HCT116 (cell line): Measurements from ENCODE around the gene NPDC1. TPM values are rescaled to one million over a fixed set of nuclear protein-coding genes. Genes with fewer than 3 reads are reported as not detected.

Experiments used
- ATAC-seq: fragments of 200-7000 bp; cut with Tn5 transposase; 2 replicates; pipeline ENCODE4 v1.9.1; 2020; ENCODE audit warnings: mild to moderate bottlenecking, moderate library complexity
- BruUV-seq: library from RNA; stranded (reverse); fragments of 400-500 nt; replicated peaks from 2 replicates; lab custom pipeline; 2021; lab: Mats Ljungman, UMichigan
- CTCF ChIA-PET: fragments of 300-600 bp; sonication (Branson Sonifier 250); formaldehyde crosslinking; loops from one replicate; lab custom pipeline; 2021; ENCODE audit warnings: antibody characterized with exemption; lab: Charles Lee
- POLR2A ChIA-PET: fragments of 300-600, 350-600 bp; sonication (Branson Sonifier 250); formaldehyde crosslinking; loops from one replicate; lab custom pipeline; 2021; ENCODE audit warnings: antibody characterized with exemption; lab: Charles Lee
- RAD21 ChIA-PET, 2 experiments: fragments of 300-600 bp; sonication (Branson Sonifier 250); formaldehyde crosslinking; loops; one replicate each; lab custom pipeline; 2023; ENCODE audit warnings: low total read pairs in 2 of 2; ENCODE audit not compliant: uncharacterized antibody in 2 of 2, unreplicated experiment in 2 of 2, low non-redundant PET in 1 of 2; lab: Charles Lee
- DNase-seq: peaks from one replicate; pipeline ENCODE4 v3.0.0-alpha.2; 2010; ENCODE audit warnings: low read depth, low spot score
- H2AFZ ChIP-seq: fragments of 200-600 bp; shearing (Covaris generic), sonication (generic); 2 replicates; pipeline ENCODE4 v1.6.1; 2017; ENCODE audit warnings: low read depth, mixed run types, mixed read lengths, antibody characterized with exemption, low read length; ENCODE audit not compliant: poor library complexity, severe bottlenecking
- H3K27ac ChIP-seq: 2 replicates; pipeline ENCODE4 v1.5.1; 2012; ENCODE audit warnings: low read depth, low read length
- H3K27me3 ChIP-seq: fragments of 200-600 bp; sonication (generic); 2 replicates; pipeline ENCODE4 v1.6.1; 2016; ENCODE audit warnings: mixed run types, low read length, mixed read lengths; ENCODE audit not compliant: insufficient read depth
- H3K36me3 ChIP-seq, 2 experiments: fragments of 200-500 bp in 1 of 2; fragments of 200-600 bp in 1 of 2; sonication (Bioruptor generic) in 1 of 2; sonication (generic) in 1 of 2; 2 replicates each; pipeline versions ENCODE4 v1.5.1 to v1.6.1; 2014 to 2016; ENCODE audit warnings: low read length in 2 of 2, inconsistent platforms in 1 of 2, mixed read lengths in 1 of 2, mixed run types in 1 of 2; ENCODE audit not compliant: insufficient read depth in 2 of 2, control insufficient read depth in 1 of 2
- H3K4me1 ChIP-seq, 2 experiments: fragments of 200-600 bp in 1 of 2; sonication (generic) in 1 of 2; 2 replicates each; pipeline versions ENCODE4 v1.5.1 to v1.6.1; 2012 to 2017; ENCODE audit warnings: low read length in 2 of 2, inconsistent platforms in 1 of 2, mild to moderate bottlenecking in 1 of 2, mixed read lengths in 1 of 2, mixed run types in 1 of 2, moderate library complexity in 1 of 2; ENCODE audit not compliant: insufficient read depth in 2 of 2, control insufficient read depth in 1 of 2
- H3K4me2 ChIP-seq: fragments of 200-600 bp; sonication (generic); 2 replicates; pipeline ENCODE4 v1.6.1; 2017; ENCODE audit warnings: mixed run types, low read length, mixed read lengths
- H3K4me3 ChIP-seq, 2 experiments: fragments of 200-600 bp in 1 of 2; sonication (generic) in 1 of 2; replicated peaks in 1 of 2; 2 replicates each; pipeline ENCODE4 v1.5.1; 2011 to 2016; ENCODE audit warnings: low read length in 2 of 2, control low read depth in 1 of 2, low read depth in 1 of 2, mild to moderate bottlenecking in 1 of 2, mixed read lengths in 1 of 2, mixed run types in 1 of 2
- H3K79me2 ChIP-seq: fragments of 200-600 bp; sonication (generic); 2 replicates; pipeline ENCODE4 v1.6.1; 2017; ENCODE audit warnings: mild to moderate bottlenecking, mixed run types, low read length, moderate library complexity, mixed read lengths; ENCODE audit not compliant: insufficient read depth
- H3K9ac ChIP-seq: fragments of 200-600 bp; sonication (generic); 2 replicates; pipeline ENCODE4 v1.6.1; 2016; ENCODE audit warnings: low read length, mixed read lengths
- H3K9me2 ChIP-seq: fragments of 200-600 bp; sonication (generic), shearing (Covaris generic); 2 replicates; pipeline ENCODE4 v1.6.1; 2017; ENCODE audit warnings: mixed run types, mild to moderate bottlenecking, moderate library complexity; ENCODE audit not compliant: insufficient read depth
- H3K9me3 ChIP-seq, 2 experiments: fragments of 200-500 bp in 1 of 2; fragments of 200-600 bp in 1 of 2; sonication (Bioruptor generic) in 1 of 2; sonication (generic) in 1 of 2; 2 replicates each; pipeline ENCODE4 v1.6.1; 2014 to 2017; ENCODE audit warnings: low read length in 2 of 2, mixed read lengths in 2 of 2, inconsistent platforms in 1 of 2, low read depth in 1 of 2, mild to moderate bottlenecking in 1 of 2, mixed run types in 1 of 2, moderate library complexity in 1 of 2; ENCODE audit not compliant: control insufficient read depth in 1 of 2, insufficient read depth in 1 of 2
- H4K20me1 ChIP-seq: fragments of 200-600 bp; sonication (generic), shearing (Covaris generic); 2 replicates; pipeline ENCODE4 v1.6.1; 2017; ENCODE audit warnings: mixed run types, mild to moderate bottlenecking, moderate library complexity; ENCODE audit not compliant: insufficient read depth
- CBX3 ChIP-seq: IDR thresholded peaks from 2 replicates; pipeline ENCODE4 v1.6.1; 2012; ENCODE audit warnings: low read depth
- ELF1 ChIP-seq: IDR thresholded peaks from 2 replicates; pipeline ENCODE4 v1.6.1; 2012; ENCODE audit warnings: low read depth, borderline replicate concordance
- FOSL1 ChIP-seq: IDR thresholded peaks from 2 replicates; pipeline ENCODE4 v1.6.1; 2012; ENCODE audit warnings: low read depth
- RAD21 ChIP-seq: IDR thresholded peaks from 2 replicates; pipeline ENCODE4 v1.6.1; 2012; ENCODE audit warnings: low read depth, mild to moderate bottlenecking
- TCF7L2 ChIP-seq: IDR thresholded peaks from 2 replicates; pipeline ENCODE4 v1.7.0; 2011; ENCODE audit warnings: borderline replicate concordance, inconsistent platforms; ENCODE audit not compliant: insufficient read depth, insufficient read length; ENCODE audit errors: extremely low read depth
- ZFX ChIP-seq: fragments of 450-650 bp; IDR thresholded peaks from 2 replicates; pipeline ENCODE4 v1.6.1; 2017
- intact Hi-C: fragments of 100-400 bp; cut with micrococcal nuclease; formaldehyde crosslinking; loops from 2 replicates; pipeline ENCODE4 v1.10.0; 2022
- total RNA-seq: library from RNA; stranded (reverse); gene quantifications from one replicate; pipeline ENCODE4 v1.2.1, GENCODE V29; 2021; ENCODE audit not compliant: unreplicated experiment
- TF ChIP-seq, protein P1 (sequence below): IDR thresholded peaks from 2 replicates; pipeline ENCODE4 v1.6.1; 2012
- TF ChIP-seq, protein P2 (sequence below), 3 experiments: fragments of 200-600 bp in 1 of 3; sonication (generic) in 1 of 3; IDR thresholded peaks in 2 of 3; conservative IDR thresholded peaks in 1 of 3; 2 replicates each; pipeline ENCODE4 v1.5.1; 2012 to 2017; ENCODE audit warnings: low read depth in 2 of 3, low read length in 2 of 3, antibody characterized with exemption in 1 of 3, borderline replicate concordance in 1 of 3, control low read depth in 1 of 3, mild to moderate bottlenecking in 1 of 3, mixed read lengths in 1 of 3, mixed run types in 1 of 3, moderate library complexity in 1 of 3; ENCODE audit not compliant: insufficient read depth in 1 of 3

Gene NPDC1
- total RNA-seq, 1 experiment from 2014 or later = 98.8 TPM

DNA sequence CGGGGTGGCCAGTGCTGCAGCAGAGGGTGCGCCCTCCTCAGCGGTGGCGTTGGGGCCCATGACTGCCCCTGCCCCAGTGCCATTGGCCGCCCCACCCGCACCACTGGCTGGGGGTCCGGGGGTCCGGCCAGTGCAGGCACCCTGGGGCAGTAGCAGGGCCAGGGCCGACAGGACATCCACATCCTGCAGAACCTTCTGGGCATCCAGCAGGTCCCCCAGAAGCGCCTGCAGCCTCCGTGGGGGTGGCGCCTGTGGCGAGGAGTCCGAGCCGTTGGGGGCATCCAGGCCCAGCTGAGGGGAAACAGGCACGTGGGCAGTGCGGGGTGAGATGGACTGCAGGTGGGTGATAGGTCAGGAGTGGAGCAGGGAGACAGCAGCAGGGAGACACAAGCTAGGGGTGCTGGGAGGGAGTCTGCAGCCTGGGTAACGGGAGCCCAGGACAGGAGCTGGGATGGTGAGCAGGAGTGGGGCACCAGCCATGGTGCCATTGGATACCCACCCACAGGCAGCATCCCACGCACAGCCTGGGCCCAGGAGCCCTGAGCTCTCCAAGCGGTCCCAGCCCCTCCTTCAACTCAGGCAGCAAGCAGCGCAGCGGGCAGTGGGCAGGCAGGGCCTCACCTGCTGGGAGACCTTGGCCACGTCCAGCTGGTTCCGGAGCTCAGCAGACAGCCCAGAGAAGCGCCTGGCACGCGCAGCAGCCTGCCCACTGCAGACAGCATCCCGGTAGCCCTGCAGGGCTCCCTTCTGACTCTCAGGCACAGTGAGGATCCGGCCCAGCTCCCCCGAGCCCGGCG, 25.0 kb downstream of the NPDC1 start:
- ATAC-seq (no peak), DNase-seq (no peak)
- ChIA-PET RAD21 (no interaction called here), POLR2A (no interaction called here), CTCF (interaction anchor here (1.3 to 1.8 kb wide), 3 partner anchors 14 to 47 kb away, joined by 3 to 14 read pairs (median 6); partner anchors contain the start of gene NPDC1)
- BruUV-seq = no TSS peak
- TF ChIP-seq, protein P1, sequence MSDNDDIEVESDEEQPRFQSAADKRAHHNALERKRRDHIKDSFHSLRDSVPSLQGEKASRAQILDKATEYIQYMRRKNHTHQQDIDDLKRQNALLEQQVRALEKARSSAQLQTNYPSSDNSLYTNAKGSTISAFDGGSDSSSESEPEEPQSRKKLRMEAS = no peak
- TF ChIP-seq ELF1 = no peak
- no peaks in the 10 kb centered on the region for H3K27me3 ChIP-seq
- no peak overlapping the region for H2AFZ ChIP-seq
- H3K4me2 ChIP-seq = no peak overlapping the region
- peaks cover 14% of the 10 kb centered on the region for H3K79me2 ChIP-seq
- no peak overlapping the region for H3K9ac ChIP-seq
- intact Hi-C loops = no loop called here
- H4K20me1 ChIP-seq = no peaks in the 10 kb centered on the region
- H3K4me3 ChIP-seq = no peak overlapping the region
- no peaks in the 10 kb centered on the region for H3K9me3 ChIP-seq
- H3K9me2 ChIP-seq = no peaks in the 10 kb centered on the region
- H3K27ac ChIP-seq = peak overlapping the region; percentile 11; the same call in 1 of the 2 replicates
- peaks cover 17 to 25% of the 10 kb centered on the region in 2 experiments; a peak in 3 of 4 replicates for H3K4me1 ChIP-seq
- peaks cover 15 to 16% of the 10 kb centered on the region in 2 experiments; a peak in 2 of 4 replicates for H3K36me3 ChIP-seq

DNA sequence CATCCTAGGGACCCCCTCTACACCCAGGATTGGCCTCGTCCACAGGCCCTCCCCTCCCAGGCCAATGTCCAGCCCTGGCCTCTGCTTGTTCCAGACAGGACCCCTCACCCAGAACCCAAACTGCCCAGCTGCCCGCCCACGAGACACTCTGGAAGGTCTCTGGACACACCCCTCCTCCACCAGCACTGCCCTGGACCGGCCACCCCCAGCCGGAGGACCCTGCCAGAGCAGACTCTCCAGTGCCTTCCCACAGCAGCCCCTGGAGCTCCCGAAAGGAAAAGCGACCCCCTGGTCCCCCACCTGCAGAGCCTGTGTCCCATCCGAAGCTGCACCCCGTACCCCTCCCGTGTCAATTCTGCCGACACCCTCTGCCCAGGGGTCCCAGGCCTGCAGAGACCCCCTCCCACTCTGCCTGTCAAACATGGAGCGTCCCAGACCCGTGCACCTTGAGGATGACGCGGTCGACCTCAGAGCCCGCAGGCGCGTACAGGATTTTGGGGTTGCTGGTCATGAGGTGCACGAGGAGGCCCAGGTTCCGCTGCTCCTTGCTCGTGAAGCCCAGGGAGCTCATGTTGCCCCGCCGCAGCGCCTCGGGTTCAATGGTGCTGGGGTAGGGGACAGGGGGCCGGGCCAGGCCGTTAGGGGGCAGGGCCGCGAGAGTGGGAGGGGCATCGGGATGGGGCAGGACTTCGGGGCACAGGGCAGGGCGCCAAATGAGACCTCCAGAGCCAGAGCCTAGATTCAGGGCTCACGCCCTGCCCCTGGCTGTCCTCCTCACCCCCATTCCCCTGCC, 25.9 kb downstream of the NPDC1 start:
- no peak overlapping the region for H3K9ac ChIP-seq

More for the DNA sequence above, 25.9 kb downstream of the NPDC1 start:
- ChIA-PET CTCF (interaction anchor here (1.1 kb wide), 1 partner anchor 9 kb away, joined by 4 read pairs; no protein-coding TSS in a partner anchor), POLR2A (no interaction called here), RAD21 (no interaction called here)
- H3K9me3 ChIP-seq = no peaks in the 10 kb centered on the region
- DNase-seq (no peak), ATAC-seq (no peak)
- H3K4me3 ChIP-seq = no peak overlapping the region
- H3K27me3 ChIP-seq = no peaks in the 10 kb centered on the region
- peaks cover 8 to 16% of the 10 kb centered on the region in 2 experiments; a peak in 3 of 4 replicates for H3K4me1 ChIP-seq
- no peak overlapping the region for H3K27ac ChIP-seq
- H3K79me2 ChIP-seq = peaks cover 6% of the 10 kb centered on the region
- no peaks in the 10 kb centered on the region for H4K20me1 ChIP-seq
- peaks cover 18 to 19% of the 10 kb centered on the region in 2 experiments; a peak in 3 of 4 replicates for H3K36me3 ChIP-seq
- intact Hi-C loops = no loop called here
- TF ChIP-seq FOSL1 (no peak), RAD21 (no peak), ZFX (no peak), TCF7L2 (no peak), CBX3 (no peak)
- TF ChIP-seq, protein P2, sequence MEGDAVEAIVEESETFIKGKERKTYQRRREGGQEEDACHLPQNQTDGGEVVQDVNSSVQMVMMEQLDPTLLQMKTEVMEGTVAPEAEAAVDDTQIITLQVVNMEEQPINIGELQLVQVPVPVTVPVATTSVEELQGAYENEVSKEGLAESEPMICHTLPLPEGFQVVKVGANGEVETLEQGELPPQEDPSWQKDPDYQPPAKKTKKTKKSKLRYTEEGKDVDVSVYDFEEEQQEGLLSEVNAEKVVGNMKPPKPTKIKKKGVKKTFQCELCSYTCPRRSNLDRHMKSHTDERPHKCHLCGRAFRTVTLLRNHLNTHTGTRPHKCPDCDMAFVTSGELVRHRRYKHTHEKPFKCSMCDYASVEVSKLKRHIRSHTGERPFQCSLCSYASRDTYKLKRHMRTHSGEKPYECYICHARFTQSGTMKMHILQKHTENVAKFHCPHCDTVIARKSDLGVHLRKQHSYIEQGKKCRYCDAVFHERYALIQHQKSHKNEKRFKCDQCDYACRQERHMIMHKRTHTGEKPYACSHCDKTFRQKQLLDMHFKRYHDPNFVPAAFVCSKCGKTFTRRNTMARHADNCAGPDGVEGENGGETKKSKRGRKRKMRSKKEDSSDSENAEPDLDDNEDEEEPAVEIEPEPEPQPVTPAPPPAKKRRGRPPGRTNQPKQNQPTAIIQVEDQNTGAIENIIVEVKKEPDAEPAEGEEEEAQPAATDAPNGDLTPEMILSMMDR (IDR thresholded peaks at IDR 0.05 in 2 of 3, conservative IDR thresholded peaks at IDR 0.05 in 1 of 3; ENCODE audit: borderline replicate concordance in 1 of 3, insufficient read depth in 1 of 3, low read depth in 2 of 3, low read length in 2 of 3) = no peak
- no peak overlapping the region for H2AFZ ChIP-seq
- H3K9me2 ChIP-seq = no peaks in the 10 kb centered on the region
- BruUV-seq = no TSS peak
- H3K4me2 ChIP-seq = no peak overlapping the region
